GM18526 (cell line): ENCODE data around the gene BMP15.

Experiments
- POLR2A ChIP-seq: IDR thresholded peaks from 3 replicates; pipeline ENCODE4 v1.6.1; 2011; ENCODE audit not compliant: insufficient read length; ENCODE audit errors: extremely low read depth

The BMP15 gene

DNA sequence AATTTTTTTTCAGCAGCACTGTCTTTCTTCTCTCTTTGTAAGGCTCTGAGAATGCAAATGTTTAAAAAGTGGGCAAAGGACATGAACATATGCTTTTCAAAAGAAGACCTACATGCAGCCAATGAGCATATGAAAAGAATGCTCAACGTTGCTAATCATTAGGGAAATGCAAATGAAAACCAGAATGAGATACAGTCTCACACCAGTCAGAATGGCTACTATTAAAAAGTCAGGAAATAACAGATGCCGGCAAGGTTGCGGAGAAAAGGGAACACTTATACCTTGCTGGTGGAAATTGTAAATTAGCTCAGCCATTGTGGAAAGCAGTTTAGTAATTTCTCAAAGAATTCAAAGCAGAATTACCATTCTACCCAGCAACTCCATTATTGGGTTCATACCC is 51.6 kb downstream of the BMP15 start:
- no peak for TF ChIP-seq POLR2A

GRCh38 chrX:50963842-50964241 is 53.3 kb downstream of the BMP15 start:
- TF ChIP-seq POLR2A: no peak
